ENCODE results near the gene PATL1. TPM values are rescaled to one million over a fixed set of nuclear protein-coding genes. Genes with fewer than 3 reads are reported as not detected.

The PATL1 gene
- total and polyA plus RNA-seq, 2 of the 4 experiments (the other 2 are of a cell fraction) = 3.9 to 29.7 TPM

DNA sequence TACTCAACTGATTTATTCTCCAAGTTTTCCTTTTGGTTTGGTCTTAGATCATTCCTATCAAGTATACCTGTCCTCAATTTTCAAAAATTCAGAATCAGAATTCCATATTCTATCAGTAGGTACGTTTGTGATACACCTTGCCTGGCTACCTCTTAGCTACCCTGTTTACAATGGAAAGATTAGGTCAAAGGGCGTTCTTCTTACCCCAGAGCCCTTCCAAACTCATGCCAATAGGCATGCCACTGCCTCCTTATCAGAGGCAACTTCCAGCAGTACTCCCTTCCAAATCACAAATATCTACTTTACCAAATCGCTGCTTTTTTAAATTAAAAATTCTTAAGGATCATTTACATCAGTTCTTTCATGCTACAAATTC, 1.0 kb downstream of the PATL1 start:
- peaks cover 6% of the 10 kb centered on the region for H3K36me3 ChIP-seq (ENCODE audit: control insufficient read depth, insufficient read depth, low read length)
- H4K8ac ChIP-seq (ENCODE audit: low read depth in 2 of 2, low read length in 2 of 2) = no peak overlapping the region
- WGBS, 2 experiments (ENCODE audit: extremely low coverage in 2 of 2, insufficient read length in 1 of 2) = no CpG with 5 or more reads among the region's 3 CpGs
- peaks cover 16 to 39% of the 10 kb centered on the region in 2 experiments; a peak in 3 of 4 replicates for H3K79me1 ChIP-seq (ENCODE audit: low read depth in 1 of 2, low read length in 2 of 2)
- CTCF ChIA-PET = no interaction called here
- H2BK15ac ChIP-seq (ENCODE audit: low read depth, low read length) = no peak overlapping the region
- H3K18ac ChIP-seq (ENCODE audit: low read depth, low read length) = no peak overlapping the region
- H3K9me1 ChIP-seq (ENCODE audit: insufficient read depth, low read length) = no peaks in the 10 kb centered on the region
- H4K5ac ChIP-seq (ENCODE audit: low read depth, low read length) = no peak overlapping the region
- BruUV-seq (replicated peaks) = TSS peak; percentile 38
- H3K4ac ChIP-seq (ENCODE audit: low read depth, low read length) = peak overlapping the region; percentile 58; the same call in 1 of the 2 replicates
- H3K27ac ChIP-seq (ENCODE audit: insufficient read depth, low read length) = peak overlapping the region; percentile 88; the same call in 1 of the 2 replicates
- dilution Hi-C loops (cut with HindIII; ENCODE audit: low sequenced_read_pairs, unreplicated experiment) (no loop called here), in situ Hi-C loops (cut with MboI; ENCODE audit: low sequenced_read_pairs) (no loop called here), intact Hi-C loops (cut with micrococcal nuclease) (loop anchor here (2.0 to 5.0 kb wide), 3 partner anchors 87 to 135 kb away; partner anchors contain the start of gene STX3)
- no peak for DNase-seq
- H3K14ac ChIP-seq (replicated peaks; ENCODE audit: low read depth, low read length) = no peak overlapping the region
- H2AFZ ChIP-seq (replicated peaks; ENCODE audit: low read length, poor library complexity) = no peak overlapping the region
- no peaks in the 10 kb centered on the region for H3K27me3 ChIP-seq (ENCODE audit: control insufficient read depth, insufficient read depth, low read length)
- peak overlapping the region; percentile 84 for H3K9ac ChIP-seq (ENCODE audit: low read depth, low read length)
- no peak overlapping the region for H2AK9ac ChIP-seq (replicated peaks; ENCODE audit: low read depth, low read length, poor library complexity)
- peaks cover 9% of the 10 kb centered on the region; the same call in 1 of the 2 replicates for H4K20me1 ChIP-seq (ENCODE audit: insufficient read depth, low read length)
- no peak overlapping the region for H4K91ac ChIP-seq (ENCODE audit: insufficient read depth, low read depth, low read length)
- POLR2A ChIA-PET (ENCODE audit: unreplicated experiment) = no interaction called here
- no peak for TF ChIP-seq RCOR1 (IDR thresholded peaks at IDR 0.05; ENCODE audit: insufficient replicate concordance, low read length)
- TF ChIP-seq POLR2A (IDR thresholded peaks at IDR 0.05; ENCODE audit: low read depth, low read length) = no peak
- TF ChIP-seq MXI1 (IDR thresholded peaks at IDR 0.05; ENCODE audit: borderline replicate concordance, low read depth, low read length) = no peak
- TF ChIP-seq, protein P1, sequence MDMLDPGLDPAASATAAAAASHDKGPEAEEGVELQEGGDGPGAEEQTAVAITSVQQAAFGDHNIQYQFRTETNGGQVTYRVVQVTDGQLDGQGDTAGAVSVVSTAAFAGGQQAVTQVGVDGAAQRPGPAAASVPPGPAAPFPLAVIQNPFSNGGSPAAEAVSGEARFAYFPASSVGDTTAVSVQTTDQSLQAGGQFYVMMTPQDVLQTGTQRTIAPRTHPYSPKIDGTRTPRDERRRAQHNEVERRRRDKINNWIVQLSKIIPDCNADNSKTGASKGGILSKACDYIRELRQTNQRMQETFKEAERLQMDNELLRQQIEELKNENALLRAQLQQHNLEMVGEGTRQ (IDR thresholded peaks at IDR 0.05; ENCODE audit: low read depth, low read length) = no peak
- no peak for TF ChIP-seq NFE2L2 (IDR thresholded peaks at IDR 0.05; ENCODE audit: low read depth, low read length)
- peak overlapping the region; percentile 92 for H3K4me2 ChIP-seq (ENCODE audit: low read depth, low read length)
- ATAC-seq (ENCODE audit: low read depth) = no peak
- H2BK5ac ChIP-seq (ENCODE audit: low read depth, low read length, poor library complexity, severe bottlenecking) = no peak overlapping the region
- no peak overlapping the region for H2BK20ac ChIP-seq (ENCODE audit: low read depth, low read length)
- H2BK120ac ChIP-seq (ENCODE audit: low read depth, low read length) = no peak overlapping the region
- H3K4me3 ChIP-seq (ENCODE audit: insufficient read depth, low read depth, low read length) = peak overlapping the region; percentile 97
- peak overlapping the region; percentile 41; the same call in 1 of the 2 replicates for H2AK5ac ChIP-seq (ENCODE audit: low read depth, low read length)
- peak overlapping the region; percentile 89 for H3K23ac ChIP-seq (ENCODE audit: low read depth, low read length)
- H3K4me1 ChIP-seq (ENCODE audit: control insufficient read depth, insufficient read depth, low read length) = peaks cover 3% of the 10 kb centered on the region; the same call in 1 of the 2 replicates
- no peaks in the 10 kb centered on the region for H3K9me3 ChIP-seq (ENCODE audit: control insufficient read depth, insufficient read depth, low read length)
- peak overlapping the region; percentile 39; the same call in 1 of the 2 replicates for H3K56ac ChIP-seq (ENCODE audit: extremely low read depth, insufficient read depth, low read length)
